Fibroblast of peridontal ligament (primary cell): ENCODE data around the gene CHRNA10.

Experiments
- DNase-seq: peaks from one replicate; pipeline ENCODE4 v3.0.0-alpha.2; 2010; ENCODE audit errors: extremely low read depth

The CHRNA10 gene, protein sequence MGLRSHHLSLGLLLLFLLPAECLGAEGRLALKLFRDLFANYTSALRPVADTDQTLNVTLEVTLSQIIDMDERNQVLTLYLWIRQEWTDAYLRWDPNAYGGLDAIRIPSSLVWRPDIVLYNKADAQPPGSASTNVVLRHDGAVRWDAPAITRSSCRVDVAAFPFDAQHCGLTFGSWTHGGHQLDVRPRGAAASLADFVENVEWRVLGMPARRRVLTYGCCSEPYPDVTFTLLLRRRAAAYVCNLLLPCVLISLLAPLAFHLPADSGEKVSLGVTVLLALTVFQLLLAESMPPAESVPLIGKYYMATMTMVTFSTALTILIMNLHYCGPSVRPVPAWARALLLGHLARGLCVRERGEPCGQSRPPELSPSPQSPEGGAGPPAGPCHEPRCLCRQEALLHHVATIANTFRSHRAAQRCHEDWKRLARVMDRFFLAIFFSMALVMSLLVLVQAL

GRCh38 chr11:3671334-3672254 lies at the start of gene CHRNA10:
Gene CHRNA10, minus strand, starts transcription at chr11:3671384. Its CDS starts 72 bp downstream, at chr11:3671312.
- DNase-seq = no peak

DNA sequence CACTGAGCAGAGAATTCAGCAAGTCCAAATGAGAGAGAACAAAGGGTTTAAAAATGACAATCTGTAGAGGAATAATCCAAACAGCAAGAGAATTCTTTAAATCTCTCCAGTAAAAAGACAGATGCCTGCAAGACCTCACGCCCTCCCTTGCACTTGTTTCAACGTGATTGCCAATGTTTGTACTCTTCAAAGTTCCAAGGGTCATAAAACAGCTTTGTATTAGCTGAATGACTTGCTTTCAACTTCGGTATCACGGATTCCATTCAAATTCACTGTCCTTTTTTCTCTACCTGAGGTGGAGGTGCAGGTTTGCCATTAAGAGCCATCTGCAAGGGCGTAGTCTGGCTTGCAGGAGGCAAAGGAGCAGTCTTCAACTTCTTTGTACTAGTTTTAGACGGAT lies 41.1 kb upstream of the CHRNA10 start:
- no peak for DNase-seq

GRCh38 chr11:3710485-3711259 lies 39.5 kb upstream of the CHRNA10 start:
- DNase-seq = peak; percentile 48

DNA sequence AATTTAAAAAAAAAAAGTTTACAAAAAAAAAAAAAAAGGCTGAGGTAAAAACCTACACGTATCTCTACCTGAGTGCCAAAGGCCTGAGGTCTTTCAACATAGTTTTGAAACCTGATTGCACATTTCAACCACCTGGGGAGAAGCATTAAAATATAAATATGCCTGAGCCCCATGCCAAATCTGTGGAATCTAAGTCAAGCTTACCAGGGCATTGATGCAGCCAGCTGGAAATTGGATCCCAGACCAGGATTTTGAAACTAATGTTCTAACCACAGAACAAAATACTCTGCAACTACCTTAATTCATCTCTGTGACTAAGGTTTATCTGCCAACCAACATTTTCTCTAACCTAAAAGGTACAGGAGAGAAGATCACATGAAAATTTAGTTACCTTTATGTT lies 38.8 kb upstream of the CHRNA10 start:
- DNase-seq = peak; percentile 75

DNA sequence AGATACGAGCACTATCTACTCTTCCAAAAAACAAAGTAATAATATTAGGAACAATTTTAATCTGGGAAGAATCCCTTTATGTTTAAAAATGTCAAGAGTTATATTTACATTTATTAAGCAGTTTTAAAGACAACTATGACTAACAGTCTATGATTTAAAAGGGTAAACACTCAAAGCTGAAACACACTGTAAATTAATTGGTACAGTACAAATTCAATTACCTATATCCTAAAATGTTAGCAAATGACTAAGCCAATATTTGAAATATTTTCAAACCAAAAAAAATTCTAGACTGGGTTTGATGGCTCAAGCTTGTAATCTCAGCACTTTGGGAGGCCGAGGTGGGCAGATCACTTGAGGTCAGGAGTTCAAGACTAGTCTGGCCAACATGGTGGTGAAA lies 36.0 kb upstream of the CHRNA10 start:
- DNase-seq = peak; percentile 30

- no peak for DNase-seq
These were observed 32.2 kb upstream of the CHRNA10 start for GRCh38 chr11:3703383-3703782.

DNA sequence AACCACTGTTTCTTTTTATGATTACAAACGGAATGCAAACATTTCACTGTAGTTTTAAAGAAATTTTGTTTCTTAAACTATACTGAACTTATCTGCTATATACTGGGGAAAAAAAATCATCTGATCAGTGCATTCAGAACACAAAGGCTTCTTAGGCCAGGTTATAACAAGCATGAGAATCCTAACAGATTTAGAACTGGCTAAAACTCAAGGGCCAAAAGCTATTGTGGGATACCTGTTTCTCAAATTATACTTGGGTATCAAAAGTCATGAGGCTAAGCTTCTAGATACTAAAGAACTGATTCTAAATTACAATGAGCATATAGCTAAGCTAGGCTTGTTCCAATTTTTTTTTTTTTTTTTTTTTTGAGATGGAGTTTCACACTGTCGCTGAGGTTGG lies 29.7 kb upstream of the CHRNA10 start:
- DNase-seq = no peak

DNA sequence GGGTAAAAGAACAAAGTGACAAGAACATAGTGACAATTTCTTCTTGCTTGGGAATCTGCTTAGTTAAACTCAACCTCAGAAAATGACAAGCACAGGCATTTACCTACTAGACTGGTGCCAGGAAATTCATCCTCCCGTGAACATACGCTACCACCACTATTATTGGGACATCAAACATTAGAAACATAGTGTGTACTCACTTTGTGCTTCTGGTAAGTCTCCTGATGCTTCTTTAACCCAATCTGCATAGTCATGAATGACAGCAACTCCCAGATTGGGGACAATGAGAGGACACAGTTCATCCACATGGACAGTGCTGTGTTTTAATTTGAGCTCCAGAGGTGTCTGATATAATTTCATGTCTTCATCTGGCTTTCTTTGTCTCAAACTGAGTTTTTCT lies 29.2 kb upstream of the CHRNA10 start:
- DNase-seq = no peak

- DNase-seq = no peak
These were observed 15.6 kb upstream of the CHRNA10 start for GRCh38 chr11:3686751-3687150.

GRCh38 chr11:3685923-3686322 lies 14.7 kb upstream of the CHRNA10 start:
- no peak for DNase-seq

GRCh38 chr11:3684819-3685172 lies 13.6 kb upstream of the CHRNA10 start:
- no peak for DNase-seq

- peak; percentile 7 for DNase-seq
These were observed 13.1 kb upstream of the CHRNA10 start for GRCh38 chr11:3684129-3684818.

DNA sequence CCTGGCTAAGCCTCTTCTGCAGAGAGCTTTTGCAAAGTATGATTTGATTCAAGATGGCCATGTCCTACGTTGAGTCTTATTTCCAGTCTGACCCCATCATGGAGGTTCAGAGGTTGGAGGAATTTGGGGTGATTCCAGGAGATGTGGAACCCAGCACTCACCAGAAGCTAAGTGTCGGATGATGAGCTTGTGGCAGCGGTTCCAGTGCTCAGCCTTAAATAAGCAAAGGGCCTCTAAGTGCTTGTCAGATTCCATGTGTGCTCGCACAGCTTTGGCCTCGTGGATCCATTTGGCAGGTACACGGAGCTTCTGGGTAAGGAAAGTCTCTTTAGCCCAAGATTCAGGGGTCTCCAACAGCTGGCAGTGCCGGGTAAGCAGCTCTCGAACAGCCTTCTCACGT lies 11.9 kb upstream of the CHRNA10 start:
- no peak for DNase-seq

DNA sequence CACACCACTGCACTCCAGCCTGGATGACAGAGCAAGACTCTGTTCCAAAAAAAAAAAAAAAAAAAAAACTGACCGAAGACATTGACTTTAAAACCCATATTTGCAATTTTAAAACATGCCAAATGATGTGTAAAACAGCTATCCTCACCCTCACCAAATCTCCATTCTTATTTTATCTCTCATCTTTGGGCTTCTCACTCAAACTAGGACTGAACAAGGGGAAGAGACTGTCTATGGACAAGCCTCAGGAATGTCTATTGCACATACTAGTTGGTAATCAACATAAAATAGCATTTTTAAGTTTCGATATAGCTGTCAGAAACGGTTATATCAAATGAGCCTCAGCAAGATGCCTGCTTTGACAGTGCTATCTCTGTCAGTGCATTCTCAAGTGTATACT lies 7.9 kb upstream of the CHRNA10 start:
- DNase-seq = no peak

GRCh38 chr11:3675971-3676370 lies 4.8 kb upstream of the CHRNA10 start:
- DNase-seq = no peak

DNA sequence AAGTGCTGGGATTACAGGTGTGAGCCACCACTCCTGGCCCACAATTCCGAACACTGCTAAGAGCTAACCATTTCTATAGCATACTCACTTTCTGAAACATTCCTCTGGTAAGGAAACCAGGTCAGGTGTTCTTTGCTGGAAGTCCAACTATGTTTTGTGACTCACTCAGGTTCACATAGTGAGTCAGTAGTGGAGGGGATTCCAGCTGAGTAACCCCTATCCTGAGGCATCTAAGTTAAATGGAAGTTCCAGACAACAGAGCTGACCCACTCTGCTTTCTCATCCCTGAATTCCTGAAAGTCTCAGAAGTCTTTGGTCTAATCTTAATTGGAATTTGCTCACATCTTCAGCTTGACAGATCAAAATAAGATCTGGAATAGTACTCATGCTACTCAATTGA lies 3.0 kb upstream of the CHRNA10 start:
- no peak for DNase-seq

DNA sequence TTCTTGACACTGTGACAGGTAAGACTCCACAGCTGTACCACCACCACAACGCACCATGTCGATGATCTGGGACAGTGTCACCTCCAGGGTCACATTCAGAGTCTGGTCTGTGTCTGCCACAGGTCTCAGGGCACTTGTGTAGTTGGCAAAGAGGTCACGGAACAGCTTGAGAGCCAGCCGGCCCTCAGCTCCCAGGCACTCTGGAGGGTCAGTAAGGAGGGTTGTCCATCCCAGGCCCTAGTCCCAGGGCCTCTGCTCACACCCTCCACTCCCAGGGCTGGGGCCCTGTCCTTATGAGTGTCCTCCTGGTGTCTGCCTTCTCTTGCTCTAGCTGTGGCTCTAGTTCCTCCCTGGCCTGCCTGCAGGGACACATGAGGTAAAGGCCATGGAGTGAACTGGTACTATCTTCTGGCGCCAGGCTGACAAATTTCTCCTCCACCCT lies 1.4 kb downstream of the CHRNA10 start:
- DNase-seq = no peak

DNA sequence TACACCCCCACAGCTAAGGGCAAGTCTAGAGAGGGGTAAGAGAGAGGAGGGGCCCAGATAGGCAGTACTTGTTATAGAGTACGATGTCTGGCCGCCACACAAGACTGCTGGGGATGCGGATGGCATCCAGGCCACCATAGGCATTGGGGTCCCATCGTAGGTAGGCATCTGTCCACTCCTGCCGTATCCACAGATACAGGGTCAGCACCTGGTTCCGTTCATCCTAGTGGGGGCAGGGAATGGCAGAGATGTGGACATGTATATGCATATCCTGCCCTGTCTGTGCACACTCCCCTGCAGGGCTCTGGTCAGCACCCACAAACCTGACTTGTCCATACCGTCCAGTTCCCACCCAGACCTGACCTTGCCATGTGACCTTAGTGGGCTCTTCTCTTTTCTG lies 2.1 kb downstream of the CHRNA10 start:
- DNase-seq = no peak

- no peak for DNase-seq
These were observed 3.8 kb downstream of the CHRNA10 start for GRCh38 chr11:3667149-3668035.

DNA sequence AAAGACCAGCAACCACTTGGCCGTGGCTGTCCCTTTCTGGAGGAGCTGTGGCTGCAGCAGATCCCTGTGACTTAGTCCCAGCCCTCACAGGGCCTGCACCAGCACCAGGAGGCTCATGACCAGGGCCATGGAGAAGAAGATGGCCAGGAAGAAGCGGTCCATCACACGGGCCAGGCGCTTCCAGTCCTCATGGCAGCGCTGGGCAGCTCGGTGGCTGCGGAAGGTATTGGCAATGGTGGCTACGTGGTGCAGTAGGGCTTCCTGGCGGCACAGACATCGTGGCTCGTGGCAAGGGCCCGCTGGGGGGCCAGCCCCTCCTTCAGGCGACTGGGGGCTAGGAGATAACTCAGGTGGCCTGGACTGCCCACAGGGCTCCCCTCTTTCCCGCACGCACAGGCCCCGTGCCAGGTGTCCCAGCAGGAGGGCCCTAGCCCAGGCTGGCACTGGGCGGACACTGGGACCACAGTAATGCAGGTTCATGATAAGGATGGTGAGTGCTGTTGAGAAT lies 5.1 kb downstream of the CHRNA10 start:
- DNase-seq = no peak
